ENCODE measurements around the gene COL18A1.
"Not testable (repeated sequence)": the region's sequence is repeated elsewhere in the genome, so short reads cannot be mapped to it uniquely, and the experiment has no call there.

Gene COL18A1

GRCh38 chr21:45522381-45522780 is 117.4 kb downstream of the COL18A1 start:
- no peak for DNase-seq (ENCODE audit: low spot score)

GRCh38 chr21:45522986-45523385 is 118.0 kb downstream of the COL18A1 start:
- no peak for DNase-seq (ENCODE audit: low spot score)

DNA sequence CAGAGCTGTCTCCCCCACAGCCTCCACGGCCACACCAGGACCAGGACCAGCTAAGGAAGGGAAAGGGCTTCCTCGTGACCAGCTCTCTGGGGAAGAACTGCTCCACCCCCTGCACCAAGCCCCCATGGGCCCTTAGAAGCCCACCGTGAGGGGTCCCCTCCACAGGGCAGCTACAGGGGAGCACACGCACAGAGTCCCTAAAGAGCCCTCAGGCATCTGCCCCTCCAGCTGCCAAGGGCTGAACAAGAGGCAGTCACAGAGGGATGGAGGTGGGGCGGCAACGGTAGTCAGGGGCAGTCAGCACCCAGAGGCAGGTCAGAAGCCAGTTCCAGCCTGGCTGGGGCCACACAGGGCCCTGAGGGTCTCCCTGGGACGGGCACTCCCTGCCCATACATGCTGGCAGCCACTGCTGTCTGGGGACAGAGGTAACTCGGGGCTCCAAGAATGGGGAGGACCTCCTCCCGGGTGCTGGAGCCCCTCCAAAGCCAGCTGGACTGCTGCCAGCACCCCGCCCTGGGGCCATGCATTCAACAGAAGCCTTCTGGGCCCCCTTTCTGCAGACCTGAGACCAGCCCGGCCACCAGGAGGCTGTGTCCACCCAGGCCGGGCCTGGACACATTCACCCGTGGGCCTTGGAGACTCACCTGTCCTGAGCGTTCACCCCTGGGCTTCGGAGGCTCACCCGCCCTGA is 118.6 kb downstream of the COL18A1 start:
- DNase-seq (ENCODE audit: low spot score), result no peak

GRCh38 chr21:45524756-45525152 is 119.8 kb downstream of the COL18A1 start:
- DNase-seq (ENCODE audit: low spot score), result no peak

DNA sequence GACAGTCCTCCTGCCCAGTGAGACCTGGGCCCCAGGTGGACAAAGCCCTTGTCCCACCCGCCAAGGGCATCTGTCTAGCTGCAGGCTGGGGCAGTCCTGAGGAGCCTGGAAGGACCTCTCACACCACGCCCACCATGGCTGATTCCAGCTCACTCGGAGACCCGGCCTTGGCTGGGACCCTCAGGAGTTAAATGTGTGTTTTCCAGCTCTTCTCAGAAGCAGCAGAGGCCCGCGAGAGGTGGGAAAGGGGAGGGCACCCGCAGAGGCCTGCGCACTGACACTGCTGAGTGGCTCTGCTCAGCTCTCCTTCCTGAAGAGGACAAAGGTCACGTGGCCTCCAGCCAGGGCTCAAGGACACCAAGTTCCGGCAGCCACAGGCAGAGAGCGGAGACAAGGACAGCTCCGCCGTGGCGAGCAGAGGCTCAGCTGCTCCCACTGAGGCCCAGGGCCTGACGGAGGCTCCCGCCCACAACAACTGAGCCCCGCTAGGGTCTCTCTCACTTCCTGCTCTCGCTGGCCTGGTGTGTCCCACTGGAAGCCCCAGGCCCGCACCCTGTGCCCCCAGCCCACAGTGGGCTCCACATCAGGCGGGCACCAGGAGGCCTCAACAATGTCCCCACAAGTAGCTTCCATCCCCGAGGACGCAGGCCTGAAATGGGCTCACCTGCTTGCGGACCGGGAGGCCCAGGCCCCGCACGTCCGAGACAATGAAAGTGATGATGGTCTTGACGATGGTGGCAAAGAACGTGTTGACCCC is 120.4 kb downstream of the COL18A1 start:
- no peak for DNase-seq (ENCODE audit: low spot score)

DNA sequence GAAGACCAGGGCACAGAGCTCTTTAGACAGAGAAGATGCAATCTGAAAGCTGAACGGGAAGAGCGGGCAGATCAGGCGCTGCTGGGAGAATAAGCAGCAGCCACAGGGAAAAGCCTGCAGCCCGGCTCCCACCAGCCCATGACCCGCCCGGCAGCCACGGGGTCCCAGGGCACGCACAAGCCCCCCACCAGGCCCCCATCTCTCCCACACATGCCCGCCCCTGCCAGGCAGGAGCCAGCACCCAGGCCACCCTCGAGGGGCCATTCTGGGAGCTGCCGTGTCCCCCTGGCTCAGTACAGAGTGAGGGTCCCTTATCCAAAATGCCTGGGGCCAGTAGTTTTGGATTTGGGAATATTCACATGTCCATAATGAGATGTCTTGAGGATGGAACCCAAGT is 120.9 kb downstream of the COL18A1 start:
- no peak for DNase-seq (ENCODE audit: low spot score)

DNA sequence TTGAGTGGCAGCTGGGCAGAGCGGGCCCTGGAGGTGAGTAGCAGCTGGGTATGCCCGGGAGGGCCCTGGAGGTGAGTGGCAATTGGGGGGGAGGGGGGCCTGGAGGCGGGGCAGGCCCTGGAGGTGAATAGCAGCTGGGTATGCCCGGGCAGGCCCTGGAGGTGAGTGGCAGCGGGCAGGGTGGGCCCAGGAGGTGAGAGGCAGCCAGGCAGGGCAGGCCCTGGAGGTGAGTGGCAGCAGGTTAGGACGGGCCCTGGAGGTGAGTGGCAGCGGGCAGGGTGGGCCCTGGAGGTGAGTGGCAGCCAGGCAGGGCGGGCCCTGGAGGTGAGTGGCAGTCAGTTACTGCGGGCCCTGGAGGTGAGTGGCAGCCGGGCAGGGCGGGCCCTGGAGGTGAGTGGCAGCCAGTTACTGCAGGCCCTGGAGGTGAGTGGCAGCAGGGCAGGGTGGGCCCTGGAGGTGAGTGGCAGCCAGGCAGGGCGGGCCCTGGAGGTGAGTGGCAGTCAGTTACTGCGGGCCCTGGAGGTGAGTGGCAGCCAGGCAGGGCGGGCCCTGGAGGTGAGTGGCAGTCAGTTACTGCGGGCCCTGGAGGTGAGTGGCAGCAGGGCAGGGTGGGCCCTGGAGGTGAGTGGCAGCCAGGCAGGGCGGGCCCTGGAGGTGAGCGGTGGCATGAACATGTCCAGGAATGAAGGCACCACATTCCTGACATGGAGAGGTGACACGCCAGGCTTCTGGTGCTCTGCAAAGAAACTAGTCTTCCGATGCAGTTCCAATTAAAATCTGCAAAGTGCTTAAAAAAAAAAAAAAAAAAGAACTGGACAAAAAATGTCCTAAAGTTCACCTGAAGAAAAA is 122.4 kb downstream of the COL18A1 start:
- not testable (repeated sequence) for DNase-seq (ENCODE audit: low spot score)

DNA sequence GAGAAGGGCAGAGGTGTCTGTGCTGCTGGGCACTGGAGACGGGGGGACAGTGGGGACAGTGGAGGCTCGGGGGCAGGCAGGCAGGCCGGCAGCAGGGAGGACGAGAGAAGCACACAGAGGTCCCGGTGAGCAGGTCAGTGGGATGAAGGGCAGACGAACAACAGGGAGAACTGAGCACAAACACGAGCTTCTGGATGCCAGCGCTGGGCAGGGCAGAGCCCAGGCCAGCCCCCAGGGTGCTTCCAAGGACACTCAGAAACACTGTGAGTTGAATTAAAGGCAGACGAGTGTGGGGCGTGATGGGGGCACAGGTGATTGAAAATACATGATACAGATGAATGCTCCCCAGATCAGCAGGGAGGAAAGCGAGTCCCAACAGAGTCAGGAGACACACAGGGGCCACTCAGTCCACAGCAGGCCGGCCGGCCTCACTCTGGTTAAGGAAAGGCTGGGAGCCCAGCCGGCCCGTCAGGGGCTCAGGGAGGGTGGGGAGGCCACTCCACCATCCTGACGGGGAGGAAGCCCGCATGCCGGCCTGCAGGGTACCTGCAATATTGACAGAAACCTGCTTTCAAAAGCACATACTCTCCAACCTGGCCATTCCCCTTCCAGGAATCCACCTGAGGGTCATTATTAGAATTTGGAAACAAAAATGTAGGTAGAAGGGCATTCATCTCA is 123.2 kb downstream of the COL18A1 start:
- DNase-seq (ENCODE audit: low spot score), result no peak

DNA sequence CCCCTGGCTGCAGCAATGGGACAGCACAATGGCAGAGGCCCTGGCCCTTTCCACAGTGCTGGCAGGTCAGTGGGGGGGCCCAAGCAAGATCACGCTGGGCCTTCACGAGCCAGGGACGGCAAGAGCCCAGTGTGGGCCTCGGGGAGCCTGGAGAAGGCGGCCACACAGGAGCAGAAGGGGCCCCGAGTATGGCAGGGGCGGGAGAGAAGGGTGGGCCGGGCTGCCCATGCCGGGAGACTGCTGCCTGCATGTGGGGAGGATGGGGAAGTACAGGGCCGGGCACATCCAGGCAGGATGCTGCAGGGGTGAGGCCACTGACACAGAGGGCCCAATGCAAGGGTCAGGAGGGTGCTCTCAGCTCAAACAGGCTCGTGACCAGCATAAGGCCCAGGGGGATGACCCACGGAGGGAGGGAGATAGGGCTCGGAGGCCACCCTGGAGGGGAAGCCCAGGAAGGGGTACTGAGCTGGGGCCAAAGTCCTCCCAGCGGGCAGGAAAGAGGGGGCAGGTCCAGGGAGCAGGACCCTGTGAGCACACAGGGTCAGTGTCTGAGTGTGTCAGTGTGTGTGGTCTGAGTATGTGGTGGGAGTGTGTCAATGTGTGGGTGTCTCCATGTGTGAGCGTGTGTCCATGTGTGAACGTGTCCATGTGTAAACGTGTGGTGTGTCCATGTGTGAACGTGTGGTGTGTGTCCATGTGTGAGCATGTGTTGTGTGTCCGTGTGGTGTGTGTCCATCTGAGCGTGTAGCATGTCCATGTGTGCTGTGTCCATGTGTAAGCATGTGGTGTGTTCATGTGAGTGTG is 124.2 kb downstream of the COL18A1 start:
- DNase-seq (ENCODE audit: low spot score), result no peak

DNA sequence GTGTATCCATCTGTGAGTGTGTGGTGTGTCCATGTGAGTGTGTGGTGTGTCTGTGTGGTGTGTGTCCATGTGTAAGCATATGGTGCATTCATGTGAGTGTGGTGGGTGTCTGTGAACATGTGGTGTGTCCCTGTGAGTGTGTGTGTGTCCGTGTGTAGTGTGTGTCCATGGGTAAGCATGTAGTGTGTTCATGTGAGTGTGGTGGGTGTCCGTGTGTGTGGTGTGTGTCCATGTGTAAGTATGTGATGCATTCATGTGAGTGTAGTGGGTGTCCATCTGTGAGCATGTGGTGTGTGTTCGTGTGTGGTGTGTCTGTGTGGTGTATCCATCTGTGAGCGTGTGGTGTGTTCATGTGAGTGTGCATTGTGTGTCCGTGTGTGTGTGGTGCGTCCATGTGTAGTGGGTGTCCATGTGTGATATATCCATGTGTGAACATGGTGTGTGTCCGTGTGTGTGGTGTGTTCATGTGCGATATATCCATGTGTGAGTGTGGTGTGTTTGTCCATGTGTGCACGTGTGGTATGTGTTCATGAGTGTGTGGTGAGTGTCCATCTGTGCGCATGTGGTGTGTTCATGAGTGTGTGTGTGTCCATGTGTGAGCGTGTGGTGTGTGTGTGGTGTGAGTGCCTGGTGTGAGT is 124.9 kb downstream of the COL18A1 start:
- no peak for DNase-seq (ENCODE audit: low spot score)

- DNase-seq (ENCODE audit: low spot score), result no peak
Measured at GRCh38 chr21:45530423-45531113, 125.6 kb downstream of the COL18A1 start.

DNA sequence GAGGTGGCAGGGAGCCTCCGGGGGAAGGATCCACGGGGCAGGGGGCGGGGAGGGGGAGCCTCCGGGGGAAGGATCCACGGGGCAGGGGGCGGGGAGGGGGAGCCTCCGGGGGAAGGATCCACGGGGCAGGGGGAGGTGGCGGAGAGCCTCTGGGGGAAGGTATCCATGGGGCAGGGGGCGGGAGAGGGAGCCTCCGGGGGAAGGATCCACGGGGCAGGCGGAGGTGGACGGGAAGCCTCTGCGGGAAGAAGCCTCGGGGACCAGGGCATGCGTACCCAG is 126.1 kb downstream of the COL18A1 start:
- not testable (repeated sequence) for DNase-seq (ENCODE audit: low spot score)

GRCh38 chr21:45531393-45532215 is 126.6 kb downstream of the COL18A1 start:
- no peak for DNase-seq (ENCODE audit: low spot score)

DNA sequence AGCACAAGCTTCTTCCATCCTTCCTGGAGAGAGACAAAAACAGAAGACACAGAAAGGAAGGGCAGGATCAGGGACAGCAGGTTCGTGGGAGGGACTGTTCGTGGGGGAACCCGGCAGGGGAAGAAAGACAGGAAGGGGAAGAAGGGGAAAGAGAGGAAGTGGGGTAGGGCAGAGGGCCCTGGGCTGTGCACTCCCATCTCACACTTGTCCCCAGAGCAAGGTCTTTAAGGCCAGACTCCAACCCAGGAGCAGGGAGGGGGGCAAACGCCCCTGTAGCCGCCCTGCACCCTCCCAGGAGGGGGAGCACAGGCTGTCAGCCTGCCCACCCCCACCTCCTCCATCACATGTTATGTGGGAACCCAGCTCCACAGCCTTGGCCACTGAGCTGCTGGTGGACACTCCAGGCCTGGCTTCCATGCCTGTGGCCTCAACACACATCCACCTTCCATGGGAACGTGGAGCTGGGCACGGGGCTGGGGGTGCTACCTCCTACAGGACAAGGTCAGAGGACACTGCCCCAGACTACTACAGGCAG is 127.9 kb downstream of the COL18A1 start:
- DNase-seq (ENCODE audit: low spot score), result no peak

DNA sequence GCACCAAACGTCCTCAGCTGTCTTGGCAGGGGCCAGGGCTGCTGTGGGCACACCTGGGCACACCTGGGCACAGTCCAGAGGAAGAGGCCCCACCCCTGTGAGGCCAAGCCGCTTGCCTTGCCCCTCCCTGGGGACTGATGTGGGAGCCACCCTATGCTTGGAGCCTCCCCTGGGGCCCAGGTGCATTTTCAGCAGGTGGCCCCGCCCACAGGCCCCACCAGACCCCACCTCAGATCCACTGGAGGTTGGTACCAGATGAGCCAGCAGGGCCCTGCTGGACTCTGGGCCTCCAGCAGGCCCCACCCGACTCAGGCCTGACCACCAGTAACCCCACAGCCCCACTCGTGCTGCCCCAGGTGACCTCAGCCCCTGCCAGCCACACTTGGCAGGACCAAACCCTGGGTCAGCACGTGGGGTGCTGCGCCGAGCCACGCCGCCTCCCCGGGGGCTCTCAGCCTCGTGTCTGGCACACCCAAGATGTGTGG is 128.4 kb downstream of the COL18A1 start:
- no peak for DNase-seq (ENCODE audit: low spot score)

GRCh38 chr21:45533846-45534635 is 129.1 kb downstream of the COL18A1 start:
- no peak for DNase-seq (ENCODE audit: low spot score)

DNA sequence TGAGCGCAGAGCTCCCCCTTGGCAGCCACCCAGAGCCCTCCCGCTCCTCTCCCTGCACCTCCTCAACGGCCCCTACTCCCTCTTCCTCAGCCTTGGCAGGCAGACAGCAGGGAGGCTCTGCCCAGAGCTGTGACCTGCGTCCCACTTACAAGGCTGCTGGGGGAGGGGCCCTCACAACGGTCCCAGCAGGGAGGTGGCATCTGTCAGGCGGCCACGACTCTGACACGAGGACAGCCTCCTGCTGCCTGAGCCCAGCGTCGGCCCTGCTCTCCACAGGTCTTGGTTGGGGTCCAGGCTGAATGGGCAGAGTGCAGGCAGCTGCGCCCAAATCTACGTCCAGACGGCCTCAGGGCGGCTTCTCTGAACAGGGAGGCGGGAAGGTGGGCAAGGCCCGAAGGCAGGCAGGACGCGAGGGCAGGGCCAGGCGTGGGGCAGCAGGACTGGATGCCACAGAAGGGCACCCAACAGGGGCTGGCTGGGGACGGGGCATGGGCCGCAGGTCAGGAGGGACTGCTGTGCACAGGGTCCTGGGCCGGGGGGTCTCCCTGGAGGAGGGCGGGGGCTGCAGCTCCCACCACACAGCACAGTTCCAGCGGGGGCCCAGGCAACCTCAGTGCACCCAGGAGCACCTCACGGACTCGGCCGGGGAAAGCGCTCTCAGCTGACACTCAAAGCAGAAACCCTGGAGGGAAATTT is 129.8 kb downstream of the COL18A1 start:
- DNase-seq (ENCODE audit: low spot score), result no peak
